NCI-H2029 (cell line): ENCODE results near the gene AOC1.
A peak's percentile ranks its signal among the peaks of the same experiment; 100 is the strongest.
"Not testable (repeated sequence)": the region's sequence is repeated elsewhere in the genome, so short reads cannot be mapped to it uniquely, and the experiment has no call there.

Experiments used
- DNase-seq: peaks from one replicate; lab custom pipeline; 2025; lab: John Stamatoyannopoulos, UW

AOC1 gene

DNA sequence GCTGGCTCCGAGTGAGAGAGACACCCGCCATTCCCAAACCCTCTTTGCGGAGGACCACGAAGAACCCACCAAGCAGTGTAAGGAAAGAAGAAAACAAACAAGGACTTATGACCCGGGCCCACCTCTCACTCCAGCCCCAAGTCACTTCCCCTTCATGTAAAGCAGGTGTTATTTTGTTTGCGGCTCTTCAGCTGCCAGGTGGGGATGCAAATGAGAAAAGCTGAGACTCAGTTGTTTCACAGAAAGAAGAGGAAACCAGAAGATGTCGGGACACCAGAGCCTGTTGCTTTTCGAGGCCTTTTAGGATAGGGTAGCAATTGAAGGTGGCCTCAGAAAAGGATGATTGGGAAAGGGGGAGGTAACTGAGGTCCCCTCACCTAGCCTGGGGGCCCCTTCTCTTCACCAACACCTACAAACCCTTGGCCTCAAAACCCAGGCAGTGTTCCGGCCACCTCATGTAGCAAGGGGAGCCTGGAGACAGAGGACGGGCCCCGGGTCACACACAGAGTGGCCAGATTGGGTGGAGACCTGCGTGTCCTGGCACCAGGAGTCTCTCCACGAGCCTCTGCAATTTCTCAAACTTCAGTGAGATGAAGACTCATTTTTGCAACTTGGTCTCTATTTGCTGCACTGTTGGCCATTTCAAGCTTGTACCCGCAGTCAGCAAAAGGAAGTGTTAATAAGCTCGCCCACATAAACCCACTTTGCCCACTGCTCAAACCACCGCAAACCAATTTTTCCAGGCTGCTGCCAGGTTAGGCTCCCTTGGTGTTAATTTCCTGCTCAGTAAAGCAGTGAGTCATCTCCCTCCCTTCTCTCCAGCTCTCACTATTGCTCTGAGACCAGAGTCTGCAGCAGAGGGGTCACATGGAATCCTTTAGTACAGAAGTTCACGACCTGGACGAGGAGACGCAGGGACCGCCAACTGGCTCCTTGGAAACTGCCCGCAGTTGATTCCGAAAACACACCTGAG, 45.5 kb downstream of the AOC1 start:
- no peak for DNase-seq

DNA sequence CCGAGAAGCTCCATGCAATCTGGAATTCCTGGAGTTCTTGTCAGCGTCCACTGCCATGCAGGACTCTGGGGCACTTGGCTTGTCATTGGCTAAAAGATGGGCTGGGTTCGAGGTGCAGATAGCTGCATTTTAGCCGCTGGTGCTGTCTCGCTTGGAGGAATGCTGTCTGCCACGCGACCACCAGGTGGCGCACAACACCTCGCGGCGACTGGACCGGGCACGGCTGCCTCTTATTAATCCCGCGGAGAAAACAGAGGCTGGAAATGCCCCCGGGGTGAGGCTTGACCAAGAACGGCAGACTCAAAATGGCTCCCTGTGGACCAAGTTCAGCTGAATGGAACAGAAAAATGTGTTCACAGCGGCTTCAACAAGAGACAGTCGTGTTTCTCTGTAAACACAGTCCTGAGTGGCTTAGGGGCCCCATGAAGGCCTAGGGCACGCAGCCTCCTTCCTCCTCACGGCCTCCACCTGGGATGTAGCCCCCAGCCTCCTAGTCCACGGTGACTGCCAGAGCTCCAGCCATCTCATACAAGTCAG, 46.2 kb downstream of the AOC1 start:
- peak; percentile 36 for DNase-seq

DNA sequence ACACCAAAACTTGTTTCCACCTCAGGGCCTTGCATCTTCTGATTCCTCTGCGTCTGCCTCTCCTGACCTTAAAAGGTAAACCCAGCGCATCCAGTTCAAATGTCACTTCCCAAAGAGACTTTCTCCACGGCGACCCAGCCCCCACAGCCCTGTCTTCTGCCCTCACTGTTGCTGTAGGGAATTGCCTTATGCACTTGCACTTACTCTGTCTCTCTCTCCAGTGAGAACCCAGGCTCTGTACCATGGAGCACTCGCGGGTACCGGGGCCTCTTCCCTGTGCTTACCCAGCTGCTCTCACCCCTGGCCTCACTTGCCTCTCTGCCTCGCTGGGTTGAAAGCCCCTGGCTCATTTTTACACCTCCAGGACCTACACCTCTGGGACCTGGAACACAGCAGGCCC, 48.4 kb downstream of the AOC1 start:
- no peak for DNase-seq

- no peak for DNase-seq
Observed at GRCh38 chr7:150901160-150902035, 49.1 kb downstream of the AOC1 start.

DNA sequence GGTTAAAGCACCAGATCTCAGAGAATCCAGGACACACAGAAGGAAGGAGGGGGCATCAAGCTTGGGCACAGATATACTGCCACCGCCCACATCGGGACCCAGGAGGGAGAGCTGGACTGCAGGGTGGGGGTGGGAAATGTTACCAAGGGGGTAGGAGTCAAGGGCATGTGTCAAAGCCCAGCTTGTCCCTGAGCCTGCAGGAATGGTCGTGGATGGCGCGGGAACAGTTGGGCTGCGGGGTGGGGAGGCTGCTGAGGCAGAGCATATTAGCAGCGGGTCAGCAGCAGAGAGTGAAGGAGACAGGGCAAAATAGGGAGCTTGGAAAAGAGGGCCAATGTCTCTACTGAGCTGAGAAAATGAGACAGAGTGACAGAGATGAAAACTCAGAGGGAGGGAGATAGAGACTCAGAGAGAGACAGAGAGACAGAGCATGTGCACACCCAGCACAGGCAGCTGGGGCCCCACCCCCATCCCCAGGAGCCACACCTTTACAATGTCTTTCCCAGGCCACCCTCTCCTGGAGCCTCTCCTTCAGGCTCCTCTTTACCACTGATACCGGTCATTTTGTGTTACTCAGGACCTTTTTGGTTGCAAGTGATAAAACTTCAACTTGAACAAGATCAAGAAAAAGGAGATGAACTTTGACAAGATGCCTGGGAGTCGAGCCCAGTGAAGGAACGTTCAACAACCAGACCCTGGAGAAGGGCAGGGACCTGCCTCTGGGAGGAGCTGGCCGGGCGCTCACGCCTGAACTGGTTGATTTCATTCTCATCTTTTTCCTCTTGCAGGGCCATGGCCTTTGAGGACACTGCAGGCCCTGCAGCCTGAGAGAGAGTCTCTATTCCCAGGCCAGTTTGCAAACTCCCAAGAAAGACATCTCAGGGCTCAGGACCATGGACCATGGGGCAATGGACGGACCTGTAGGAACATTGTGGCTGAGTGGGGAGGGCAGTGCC, 50.0 kb downstream of the AOC1 start:
- DNase-seq: no peak

- peak; percentile 92 for DNase-seq
Observed at GRCh38 chr7:150903606-150904005, 51.3 kb downstream of the AOC1 start.

- no peak for DNase-seq
Observed at GRCh38 chr7:150904011-150904909, 51.9 kb downstream of the AOC1 start.

GRCh38 chr7:150908173-150908572, 55.9 kb downstream of the AOC1 start:
- no peak for DNase-seq

- DNase-seq: no peak
Observed at GRCh38 chr7:150909200-150909995, 57.1 kb downstream of the AOC1 start.

- DNase-seq: not testable (repeated sequence)
Observed at GRCh38 chr7:150910305-150910995, 58.1 kb downstream of the AOC1 start.

- DNase-seq: no peak
Observed at GRCh38 chr7:150910996-150911422, 58.7 kb downstream of the AOC1 start.
